HG03159 (cell line): ENCODE measurements around the gene RAB15.
A peak's percentile ranks its signal among the peaks of the same experiment; 100 is the strongest.

Experiments used
- ATAC-seq: cut with Tn5 transposase; IDR thresholded peaks from one replicate; pipeline ENCODE4 v1.9.1; 2021; ENCODE audit warnings: mild to moderate bottlenecking, moderate library complexity; ENCODE audit not compliant: unreplicated experiment

RAB15 gene

DNA sequence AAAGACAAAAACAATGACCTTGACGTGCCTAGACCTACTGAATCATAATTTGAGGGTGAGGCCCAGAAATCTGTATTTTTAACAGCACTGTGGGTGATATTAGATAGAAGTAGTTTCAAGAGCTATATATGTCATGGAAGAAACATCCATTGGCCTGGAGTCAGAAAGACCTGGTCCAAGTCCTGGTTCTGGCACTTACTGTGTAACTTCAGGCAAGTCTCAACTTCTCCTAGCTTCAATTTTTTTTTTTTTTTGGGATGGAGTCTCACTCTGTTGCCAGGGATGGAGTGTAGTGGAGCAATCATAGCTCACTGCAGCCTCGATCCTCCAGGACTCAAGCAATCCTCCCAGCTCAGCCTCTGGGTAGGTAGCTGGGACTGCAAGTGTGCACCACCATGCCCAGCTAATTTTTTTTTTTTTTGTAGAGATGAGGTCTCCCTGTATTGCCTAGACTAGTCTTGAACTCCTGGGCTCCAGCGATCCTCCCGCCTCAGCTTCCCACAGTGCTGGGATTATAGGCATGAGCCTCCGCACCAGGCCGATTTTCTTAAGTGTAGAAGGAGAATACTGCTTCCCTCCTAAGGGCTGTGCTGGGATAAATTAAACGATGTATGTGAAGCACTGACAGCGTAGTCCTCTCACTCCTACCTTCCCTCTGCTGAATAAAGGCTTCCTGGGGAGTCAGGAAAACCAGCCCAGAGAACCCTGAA, 15.3 kb downstream of the RAB15 start:
- no peak for ATAC-seq

DNA sequence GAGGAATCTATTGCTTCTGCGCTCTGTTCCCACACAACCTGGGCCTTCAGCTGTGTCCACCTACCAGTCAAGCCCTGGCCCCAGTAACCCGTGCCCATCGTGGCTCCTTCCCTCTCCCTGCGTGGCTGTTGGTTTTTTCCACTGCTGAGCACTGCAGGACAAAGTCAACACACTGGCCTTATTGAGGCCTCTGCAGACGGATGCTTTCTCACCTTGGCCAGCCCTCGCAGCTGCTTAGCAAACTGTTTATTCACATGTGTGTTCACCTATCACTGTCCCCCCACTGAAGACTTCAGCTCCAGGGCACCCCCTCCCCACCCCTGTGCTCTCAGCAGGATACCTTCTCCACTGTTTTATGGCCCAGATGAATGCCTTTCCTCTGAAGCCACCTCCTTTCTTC, 16.8 kb downstream of the RAB15 start:
- no peak for ATAC-seq

DNA sequence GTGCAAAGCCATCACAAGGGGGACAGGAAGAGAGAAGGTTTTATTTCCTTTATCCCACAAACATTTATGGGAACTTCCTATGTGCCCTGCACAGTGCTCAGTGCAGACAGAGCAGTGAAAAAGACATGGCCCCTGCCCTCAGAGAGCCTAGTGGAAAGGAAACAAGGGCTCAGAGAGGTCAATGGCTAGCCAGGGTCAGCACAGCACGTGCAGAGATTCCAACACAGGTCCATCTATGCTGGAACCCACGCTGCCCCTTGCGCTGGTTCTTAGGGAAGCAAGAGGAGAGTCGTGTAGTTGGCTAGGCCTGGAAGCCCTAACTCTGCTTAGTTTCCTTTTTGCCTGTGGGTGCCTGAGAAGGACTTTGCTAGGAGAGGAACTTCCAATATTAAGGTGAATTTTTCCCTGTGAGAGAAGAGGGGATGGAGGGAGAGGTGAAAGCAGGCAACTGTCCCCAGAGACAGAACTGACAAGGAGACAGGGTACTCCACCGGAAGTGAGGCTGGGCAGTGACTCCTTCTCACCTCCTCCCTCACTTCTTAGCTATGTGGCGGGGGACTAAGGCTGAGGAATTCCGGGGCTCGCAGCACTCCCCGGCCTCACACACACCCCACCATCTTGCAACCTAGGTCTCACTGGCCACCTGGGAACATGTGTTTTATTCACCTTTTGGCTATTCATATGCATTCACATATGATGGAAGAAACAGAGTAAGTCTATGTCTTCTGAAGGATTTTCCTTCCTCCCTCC, 17.5 kb downstream of the RAB15 start:
- ATAC-seq, result no peak

DNA sequence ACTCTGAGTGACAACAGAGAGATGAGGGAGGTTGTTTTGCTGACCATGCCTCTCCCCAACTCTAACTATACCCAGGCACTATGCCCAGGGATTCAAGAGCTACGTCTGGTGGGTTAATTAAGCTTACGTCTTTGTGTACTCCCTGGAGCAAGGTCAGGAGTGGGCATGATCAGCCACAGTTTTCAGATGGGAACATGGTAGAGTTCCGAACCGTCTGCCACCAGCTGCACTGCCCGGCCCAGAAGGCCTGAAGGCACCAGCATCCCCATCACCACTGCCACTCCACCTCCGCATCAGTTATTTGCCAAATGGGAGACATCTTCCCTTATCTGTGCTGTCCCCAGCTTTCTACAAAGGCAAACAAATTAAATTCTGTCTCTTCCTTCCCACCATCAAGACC, 18.5 kb downstream of the RAB15 start:
- ATAC-seq, result no peak

DNA sequence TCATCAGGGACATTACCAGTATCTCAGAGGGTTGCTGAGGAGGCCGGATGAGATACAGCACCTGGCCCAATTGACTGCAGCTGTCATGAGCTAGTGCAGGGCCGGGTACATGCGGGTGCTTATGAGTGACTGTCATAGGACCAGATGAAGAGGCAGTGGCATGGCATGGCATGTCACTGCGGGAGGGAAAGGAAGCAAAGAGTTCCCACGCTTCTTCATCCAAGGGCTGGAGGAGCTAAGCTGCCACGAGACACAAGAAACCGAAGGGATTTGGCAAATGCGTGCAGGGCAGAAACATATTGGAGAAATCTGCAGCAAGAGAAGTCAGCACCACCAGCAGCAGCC, 18.9 kb downstream of the RAB15 start:
- no peak for ATAC-seq

DNA sequence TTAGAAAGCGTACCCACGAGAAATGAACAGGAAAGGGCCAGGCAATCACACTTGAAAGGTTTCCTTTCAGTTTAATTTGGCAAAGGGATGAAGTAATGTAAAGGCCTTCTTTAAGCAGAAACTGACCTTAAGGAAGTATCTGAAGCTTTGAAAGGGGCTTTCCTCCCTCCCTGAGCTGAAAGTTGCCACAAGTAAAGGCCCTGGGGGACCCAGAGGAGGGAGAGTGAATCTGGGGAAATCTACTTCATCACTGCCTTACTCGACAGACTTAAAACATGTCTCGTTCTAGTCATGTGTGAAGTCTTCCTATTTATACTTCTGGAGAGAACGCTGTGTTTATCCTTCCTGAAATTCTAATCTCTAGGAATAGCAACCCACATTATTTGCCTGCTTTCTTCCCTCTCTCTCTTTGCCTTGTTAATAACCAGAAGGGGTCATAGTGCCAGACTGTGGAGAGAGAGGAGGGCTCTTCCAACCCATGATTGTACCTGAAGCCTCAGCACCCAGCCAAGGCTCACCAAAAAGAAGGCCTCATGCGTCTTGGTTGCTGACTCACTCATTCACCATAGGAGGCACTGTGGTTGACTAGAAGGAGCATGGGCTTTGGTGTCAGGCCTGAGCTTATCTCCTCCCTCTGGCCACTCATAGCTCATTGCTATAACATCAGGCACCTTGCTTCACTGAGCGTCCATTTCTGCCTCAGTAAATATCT, 19.4 kb downstream of the RAB15 start:
- ATAC-seq, result peak; percentile 77

DNA sequence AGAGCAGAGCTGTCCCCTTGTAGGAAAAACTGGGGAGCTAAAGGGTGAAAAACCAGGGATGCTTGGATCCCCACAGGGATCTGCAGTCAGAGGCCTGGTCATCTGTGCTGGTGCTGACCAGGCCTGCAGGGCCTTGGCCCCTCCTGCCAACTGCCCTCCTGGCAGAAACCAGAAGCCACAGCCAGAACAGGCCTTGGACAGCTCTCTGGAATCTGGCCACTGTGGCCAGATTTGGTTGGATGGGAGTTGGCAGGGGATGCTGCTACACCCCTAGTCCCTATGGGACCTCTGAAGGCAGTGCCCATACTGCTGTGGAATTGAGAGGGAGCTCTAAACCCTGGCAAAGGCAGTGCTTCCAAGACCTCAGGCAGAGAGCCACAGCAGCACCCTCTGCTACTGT, 20.4 kb downstream of the RAB15 start:
- ATAC-seq, result no peak

DNA sequence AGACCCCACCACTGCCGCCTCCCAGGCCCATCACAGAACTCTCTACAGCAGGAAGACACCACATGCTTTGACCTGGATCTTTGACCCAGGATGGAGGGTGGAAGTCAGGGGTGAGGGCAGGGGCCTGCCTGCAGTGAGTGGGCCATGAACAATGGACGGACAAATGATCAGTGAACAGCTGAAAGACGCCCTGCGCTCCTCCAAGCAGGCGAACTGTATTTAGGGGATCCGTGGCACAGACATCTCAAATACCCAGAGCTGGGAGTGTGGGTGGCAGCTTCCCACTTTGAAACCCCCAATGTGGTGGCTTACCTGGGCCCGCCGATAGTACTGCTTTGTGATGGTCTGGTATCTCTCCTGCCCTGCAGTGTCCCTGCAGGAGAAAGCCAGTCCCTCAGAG, 20.8 kb downstream of the RAB15 start:
- ATAC-seq, result no peak

DNA sequence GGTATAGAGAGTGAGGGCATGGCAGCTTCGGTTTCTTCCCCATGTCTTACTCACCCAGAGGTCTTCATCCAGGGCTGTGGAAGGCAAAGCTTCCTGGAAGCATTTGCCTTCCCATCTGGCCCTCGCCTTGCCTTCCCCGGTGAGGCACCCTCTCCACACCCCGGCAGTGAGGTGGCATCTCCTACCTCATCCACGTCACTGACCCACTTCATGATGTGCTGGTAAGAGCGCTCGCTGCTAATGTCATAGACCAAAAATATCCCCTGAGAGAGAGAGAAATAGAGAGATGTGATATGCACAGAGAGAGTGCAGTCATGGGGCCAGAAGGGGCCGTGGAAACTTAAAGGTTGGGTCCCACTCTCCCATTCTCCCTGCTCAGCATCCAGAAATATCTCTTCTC, 21.2 kb downstream of the RAB15 start:
- ATAC-seq, result no peak

DNA sequence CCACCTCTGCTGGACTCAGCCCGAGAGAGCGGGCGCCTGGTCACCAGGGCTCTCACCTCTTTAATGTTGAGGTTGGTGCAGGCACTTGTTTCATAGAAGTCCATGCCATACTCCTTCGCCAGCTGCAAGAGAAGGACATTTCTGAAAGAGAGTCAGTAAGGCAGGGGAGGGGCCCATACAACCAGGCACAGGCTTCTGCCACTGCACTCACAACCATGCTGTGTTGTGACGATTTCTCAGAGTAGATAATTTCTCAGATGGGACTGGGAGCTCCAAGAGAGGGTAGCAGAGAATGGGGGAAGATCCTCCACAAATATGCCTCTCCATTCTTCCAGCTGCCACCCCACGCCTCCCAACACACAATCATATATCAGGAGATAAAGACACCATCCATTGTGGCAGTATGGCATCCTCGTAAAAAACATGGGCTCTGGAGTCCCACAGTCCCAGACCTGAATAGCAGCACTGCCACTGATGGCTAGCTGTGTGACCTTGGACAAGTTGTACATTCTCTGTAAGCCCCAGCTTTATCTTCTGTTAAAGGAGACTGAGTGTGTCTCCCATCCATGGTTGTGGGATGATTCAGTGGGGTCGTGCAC, 23.4 kb downstream of the RAB15 start:
- ATAC-seq, result no peak

DNA sequence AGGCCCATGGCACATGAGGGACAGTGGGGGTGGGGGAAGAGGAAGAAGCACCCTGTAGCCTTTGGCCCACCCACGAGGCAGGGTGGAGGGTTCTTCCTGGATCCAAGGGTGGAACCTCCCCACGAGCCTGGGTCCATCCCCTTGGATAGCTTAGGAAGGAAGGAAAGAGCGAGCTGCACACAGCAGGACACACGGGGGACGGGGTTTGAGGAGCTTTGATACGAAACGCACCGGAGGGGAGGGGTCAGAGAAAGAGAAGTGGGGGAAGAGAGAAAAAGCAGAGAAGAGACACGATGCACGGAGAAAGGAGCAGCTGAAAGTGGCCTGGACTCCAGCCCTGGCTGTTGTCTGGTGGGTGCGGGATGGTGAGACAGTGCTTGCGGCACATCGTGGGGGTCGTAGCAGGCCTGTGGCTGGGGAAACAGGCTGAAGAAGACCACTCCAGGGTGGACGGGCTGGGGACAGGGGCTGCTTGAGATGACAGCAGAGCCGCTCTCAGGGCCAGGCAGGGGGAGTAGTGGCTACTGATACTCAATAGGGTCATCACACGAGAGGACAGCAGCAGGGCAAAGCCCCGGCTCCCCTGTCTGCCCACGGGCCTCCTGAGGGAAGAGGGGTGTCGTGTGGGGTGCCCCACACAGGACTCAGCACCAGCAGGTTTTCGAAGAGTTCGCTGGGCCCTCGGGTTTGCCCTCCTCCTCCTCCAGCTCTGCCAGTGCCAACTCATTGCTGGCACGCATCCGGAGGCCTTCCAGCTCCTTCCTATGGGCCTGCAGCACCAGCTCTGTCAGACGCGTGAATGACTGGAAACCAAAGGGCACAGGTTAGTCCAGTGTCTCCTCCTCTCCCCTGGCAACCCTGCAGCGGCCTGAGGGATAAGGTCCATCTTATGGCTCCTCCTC, 24.2 kb downstream of the RAB15 start:
- no peak for ATAC-seq

DNA sequence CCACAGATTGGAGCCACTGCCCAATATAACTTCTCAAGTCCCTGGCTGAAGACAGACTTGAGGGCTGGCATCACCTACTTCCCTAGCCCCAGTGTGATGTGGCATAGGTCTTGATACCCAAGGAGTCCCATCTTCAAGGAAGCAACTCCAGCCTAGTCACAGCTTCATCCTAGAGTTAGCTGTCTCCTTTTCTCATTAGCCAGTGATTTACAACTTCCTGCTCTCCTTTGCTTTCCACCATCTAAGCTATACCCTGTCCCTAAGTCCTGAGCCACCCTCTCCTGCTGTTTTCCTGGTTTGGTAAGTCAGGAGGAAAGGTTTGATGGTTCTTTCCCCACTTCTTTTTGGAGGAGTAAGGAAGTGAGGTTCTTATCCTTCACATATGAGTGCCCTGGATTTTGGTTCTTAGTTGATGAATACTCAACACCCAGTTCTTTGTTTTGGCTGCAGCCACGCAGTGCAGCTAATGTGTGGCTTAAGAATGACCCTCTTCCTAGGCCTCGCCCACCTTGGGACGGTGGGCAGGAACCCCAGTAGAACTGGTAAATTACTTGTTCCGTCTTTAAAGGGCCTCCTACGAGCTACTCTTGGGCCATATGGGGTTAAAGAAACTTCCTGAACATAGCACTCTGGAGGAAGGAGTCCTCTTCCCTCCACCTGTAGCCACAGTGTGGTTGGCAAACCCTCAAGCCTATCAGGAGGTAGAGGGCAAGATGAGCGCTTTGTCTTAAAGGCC, 25.7 kb downstream of the RAB15 start:
- no peak for ATAC-seq

DNA sequence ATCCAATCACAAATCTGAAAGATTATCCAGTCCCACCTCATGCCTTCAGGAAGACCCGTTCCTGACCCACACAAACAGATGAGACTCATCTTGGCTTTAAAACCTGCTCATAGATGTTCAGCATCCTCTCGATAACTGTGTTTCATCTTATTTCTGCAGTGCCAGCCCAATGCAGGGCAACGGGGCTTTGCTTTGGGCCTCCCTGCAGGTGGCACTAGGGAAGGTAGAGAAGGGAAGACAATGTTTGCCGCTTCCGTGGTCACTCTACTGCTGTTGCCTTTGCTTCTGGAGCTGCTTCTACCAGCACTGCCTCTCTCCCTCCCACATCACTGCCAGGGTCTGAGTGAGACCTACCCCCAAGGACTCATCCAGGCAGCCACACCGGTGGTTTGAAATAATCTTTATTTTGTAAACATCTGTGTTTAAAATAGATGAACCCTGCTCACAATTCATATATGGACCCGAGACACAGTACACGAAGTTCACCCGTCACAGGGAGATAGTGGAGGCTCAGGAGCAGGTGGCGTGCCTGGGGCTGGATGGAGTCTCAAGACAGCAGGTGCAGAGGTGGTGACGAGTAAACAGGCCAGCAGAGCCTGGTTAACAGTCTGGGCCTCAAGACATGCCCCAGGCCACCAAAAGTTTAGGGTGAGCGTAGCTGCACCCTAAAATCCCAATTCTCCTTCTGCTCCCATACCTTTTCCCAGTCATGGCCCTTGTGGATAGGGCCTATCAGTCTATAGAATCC, 26.5 kb downstream of the RAB15 start:
- no peak for ATAC-seq

DNA sequence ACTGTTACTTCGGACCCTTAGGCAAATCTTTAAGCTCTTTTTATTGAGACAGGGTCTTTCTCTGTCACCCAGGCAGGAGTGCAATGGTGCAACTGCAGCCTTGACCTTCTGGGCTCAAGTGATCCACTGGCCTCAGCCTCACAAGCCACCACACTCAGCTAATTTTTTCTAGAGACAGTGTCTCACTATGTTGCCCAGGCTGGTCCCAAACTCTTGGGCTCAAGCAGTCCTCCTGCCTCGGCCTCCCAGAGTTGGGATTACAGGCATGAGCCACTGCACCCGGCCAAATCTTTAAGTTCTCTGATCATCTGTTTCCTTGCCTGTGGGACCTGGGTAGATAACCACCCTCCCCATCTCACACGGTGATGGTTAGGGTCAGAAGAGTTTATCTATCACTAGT, 27.3 kb downstream of the RAB15 start:
- no peak for ATAC-seq

DNA sequence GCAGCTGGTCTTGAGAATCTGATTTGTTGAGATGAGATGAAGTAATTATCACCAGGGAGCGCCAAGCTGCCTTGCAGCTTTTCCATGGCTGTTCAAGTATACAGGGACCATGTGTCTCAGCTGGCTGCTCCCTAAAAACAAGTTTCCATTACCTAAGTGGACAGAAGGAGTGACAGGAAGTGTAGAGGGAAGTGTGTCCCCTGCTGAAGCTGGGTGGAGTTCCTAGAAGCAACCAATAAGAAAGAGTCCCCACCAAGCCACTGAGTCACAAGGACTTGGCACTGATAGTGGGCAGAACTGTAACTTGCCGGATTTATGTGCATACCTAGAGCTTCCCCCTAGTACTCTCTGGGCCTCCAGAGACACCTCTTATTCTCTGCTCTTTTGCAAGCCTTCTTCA, 28.1 kb downstream of the RAB15 start:
- no peak for ATAC-seq

DNA sequence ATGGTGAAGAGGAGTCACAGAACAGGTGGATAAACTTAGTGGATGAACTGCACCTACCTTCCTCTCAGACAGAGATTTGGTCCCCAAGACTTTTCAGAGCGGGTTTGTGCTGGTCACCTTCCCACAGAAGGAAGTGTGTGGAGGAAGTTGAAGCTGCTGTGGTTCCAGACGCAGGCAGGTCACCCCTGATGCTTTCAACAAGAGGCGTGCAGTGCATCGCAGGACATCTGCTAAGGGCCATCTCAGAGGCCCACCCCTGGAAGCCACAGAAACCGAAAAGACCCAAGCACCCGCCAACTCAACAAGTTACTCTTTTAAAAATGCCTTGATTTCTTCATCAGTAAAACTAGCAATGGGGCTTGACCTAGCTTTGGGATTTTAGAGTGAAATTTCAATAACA, 28.6 kb downstream of the RAB15 start:
- no peak for ATAC-seq

DNA sequence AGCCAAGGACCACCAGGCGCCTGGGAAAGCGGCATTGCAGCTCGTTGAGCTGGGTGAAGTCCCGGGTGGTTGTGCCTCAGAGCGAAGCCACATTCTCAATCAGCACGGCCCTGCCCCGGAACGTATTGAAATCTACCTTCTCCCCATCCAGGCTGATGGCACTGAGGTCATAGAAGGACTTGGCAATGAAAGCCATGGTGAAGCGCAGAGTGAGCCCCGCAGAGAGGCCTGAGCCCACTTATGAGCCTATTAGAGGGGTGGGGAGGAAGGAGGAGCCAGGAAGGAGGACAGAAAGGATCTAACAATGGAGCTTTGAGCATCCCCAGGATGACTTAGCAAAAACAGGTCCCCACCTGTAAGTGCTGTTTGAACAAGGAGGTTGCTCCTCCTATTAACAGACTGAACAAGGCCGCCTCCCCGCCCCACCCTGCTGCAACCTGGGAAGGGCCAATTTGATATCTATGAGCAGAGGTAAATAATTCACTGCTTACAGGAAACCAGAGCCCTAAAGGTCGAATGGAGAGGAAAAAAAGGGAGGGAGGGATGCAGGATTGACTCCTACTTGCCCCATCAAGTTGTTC, 29.5 kb downstream of the RAB15 start, which contains the start of gene GPX2:
TSS of gene GPX2 (minus strand) at position 215 of the 581 bp plus-strand sequence. CDS start at position 196, 19 bp downstream.
- no peak for ATAC-seq

DNA sequence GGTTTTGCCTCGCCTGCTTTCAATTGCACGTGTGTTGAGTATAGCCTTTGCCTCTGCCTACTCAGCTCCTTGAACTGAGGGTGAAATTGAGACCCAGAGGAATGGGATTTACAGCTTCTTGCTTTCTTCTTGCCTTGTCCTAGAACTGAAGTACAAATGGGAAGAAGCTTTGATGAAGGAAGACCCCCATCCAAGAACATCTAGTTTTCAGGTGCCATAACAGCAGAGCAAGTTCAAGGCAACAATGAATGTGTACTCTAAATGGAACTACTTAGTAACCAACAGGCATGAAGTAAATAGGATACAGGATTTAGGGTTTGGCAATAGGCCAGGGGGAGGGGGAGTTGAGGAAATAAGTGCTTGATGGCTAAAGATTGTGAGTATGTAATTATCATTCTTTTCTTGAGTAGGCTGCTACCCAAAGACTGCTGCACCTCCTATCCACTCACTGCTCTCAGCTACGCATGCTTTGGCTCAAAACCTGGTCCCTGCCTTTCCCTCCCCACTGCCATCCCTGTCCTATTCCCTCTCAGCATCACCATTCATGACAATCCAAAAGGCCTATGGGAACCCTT, 31.7 kb downstream of the RAB15 start:
- no peak for ATAC-seq

DNA sequence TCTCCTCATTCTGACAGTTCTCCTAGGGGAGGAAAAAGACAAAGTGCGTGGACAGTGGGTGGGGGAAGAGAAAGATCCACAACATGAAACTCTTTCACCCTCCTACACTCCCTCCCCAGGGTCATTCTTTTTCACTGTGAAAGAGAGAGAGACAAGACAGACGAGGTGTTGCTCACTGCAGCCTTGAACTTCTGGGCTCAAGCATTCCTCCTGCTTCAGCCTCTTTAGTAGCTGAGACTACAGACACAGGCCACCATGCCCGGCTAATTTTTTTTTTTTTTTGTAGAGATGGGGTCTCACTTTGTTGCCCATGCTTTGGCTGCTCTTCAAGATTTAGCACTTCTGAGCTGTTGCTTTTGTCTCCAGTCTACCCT, 32.3 kb downstream of the RAB15 start:
- no peak for ATAC-seq
